HG03460 (cell line): ENCODE measurements around the gene TENT5A.
A peak's percentile ranks its signal among the peaks of the same experiment; 100 is the strongest.
"Not testable (repeated sequence)": the region's sequence is repeated elsewhere in the genome, so short reads cannot be mapped to it uniquely, and the experiment has no call there.

ENCODE experiments used
- ATAC-seq: cut with Tn5 transposase; IDR thresholded peaks from one replicate; pipeline ENCODE4 v1.9.1; 2021; ENCODE audit not compliant: unreplicated experiment

TENT5A gene

DNA sequence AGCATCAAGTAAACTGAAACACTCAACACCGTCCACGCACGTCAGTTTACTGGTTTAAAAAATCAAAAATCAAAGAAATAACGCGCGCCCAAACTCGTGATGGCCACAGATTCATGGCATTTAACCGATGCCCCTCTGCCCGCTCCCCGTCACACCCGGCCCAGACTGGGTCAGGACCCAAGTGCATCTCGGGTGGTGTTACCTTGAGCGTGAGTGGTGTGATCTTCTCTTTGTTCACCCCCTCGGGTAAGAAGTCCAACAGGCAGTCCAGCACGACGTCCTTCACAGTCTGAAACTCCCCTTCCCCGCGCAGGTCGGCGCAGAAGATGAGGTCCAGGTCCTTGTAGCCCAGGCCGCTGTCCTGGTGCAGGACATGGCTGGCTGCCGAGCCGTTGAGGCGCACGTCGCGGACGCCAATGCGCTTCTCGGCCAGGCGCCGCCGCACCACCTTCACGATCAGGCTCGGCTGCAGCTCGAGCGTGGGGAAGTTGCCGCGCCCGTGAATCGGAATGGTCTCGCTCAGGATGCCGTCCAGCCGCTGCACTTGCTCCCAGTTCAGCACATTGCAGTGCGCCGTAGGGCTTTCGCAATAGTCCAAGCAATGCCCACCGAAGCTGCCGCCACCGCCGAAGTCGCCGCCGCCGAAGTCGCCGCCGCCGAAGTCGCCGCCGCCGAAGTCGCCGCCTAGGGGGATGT, 945 bp downstream of the TENT5A start:
- ATAC-seq: peak; percentile 1

DNA sequence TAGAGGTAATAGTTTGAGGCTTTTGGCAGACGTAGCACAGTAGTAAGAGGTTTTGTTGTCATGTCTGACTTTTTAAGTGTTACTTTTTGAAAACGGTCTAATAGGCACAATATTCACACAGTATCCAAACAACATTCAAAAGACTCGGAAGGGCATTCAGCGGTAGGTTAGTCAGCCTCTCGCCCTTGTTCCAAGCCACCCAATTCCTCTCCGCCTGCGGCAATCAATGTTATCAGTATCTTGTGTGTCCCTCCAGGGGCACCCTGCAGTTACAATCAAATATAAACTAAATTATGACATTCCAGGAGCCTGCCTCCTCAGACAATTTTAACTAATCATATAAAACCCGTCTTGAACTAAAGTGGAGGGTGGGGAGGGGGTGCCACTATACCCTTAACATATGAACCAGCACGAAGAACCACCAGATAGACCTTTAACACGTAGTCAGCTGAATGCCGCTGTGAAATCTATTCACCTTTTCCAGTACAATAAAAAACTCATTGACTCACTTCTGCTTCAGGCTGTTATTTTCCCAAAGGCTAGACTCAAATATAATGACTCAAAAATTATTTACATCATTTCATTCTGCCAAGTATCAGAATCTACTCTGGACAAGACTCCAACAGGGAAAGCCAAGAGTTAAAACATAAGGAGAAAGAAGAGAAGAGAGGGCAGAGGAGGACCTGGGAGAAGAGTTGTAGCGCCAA, 1.6 kb downstream of the TENT5A start:
- no peak for ATAC-seq

- ATAC-seq: no peak
Observed at GRCh38 chr6:81750200-81750599, 2.3 kb downstream of the TENT5A start.

GRCh38 chr6:81749707-81750106, 2.8 kb downstream of the TENT5A start:
- no peak for ATAC-seq

GRCh38 chr6:81748994-81749393, 3.5 kb downstream of the TENT5A start:
- no peak for ATAC-seq

GRCh38 chr6:81747327-81747726, 5.2 kb downstream of the TENT5A start:
- ATAC-seq: no peak

DNA sequence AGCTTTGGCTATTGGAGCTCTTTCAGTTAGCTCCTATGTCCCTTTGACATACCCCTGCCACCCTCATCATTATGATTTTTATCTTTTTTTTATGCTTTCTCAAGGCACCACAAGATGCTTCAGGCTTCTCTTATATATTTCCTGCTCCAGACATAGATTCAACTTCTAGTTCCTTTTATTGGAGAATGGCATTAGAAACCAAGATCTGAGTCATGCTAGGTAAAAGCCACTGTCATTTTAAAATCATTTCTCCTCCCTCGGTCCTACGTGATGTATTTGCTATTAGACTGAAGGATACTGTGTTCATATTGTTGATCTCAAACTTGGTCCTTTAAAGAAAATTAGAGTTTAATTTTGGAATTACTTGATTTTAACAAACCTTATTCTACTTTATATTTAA, 8.3 kb downstream of the TENT5A start:
- ATAC-seq: no peak

GRCh38 chr6:81743649-81744048, 8.8 kb downstream of the TENT5A start:
- no peak for ATAC-seq

- no peak for ATAC-seq
Observed at GRCh38 chr6:81741689-81742088, 10.8 kb downstream of the TENT5A start.

GRCh38 chr6:81740591-81740990, 11.9 kb downstream of the TENT5A start:
- not testable (repeated sequence) for ATAC-seq

GRCh38 chr6:81739230-81740195, 13.0 kb downstream of the TENT5A start:
- no peak for ATAC-seq

DNA sequence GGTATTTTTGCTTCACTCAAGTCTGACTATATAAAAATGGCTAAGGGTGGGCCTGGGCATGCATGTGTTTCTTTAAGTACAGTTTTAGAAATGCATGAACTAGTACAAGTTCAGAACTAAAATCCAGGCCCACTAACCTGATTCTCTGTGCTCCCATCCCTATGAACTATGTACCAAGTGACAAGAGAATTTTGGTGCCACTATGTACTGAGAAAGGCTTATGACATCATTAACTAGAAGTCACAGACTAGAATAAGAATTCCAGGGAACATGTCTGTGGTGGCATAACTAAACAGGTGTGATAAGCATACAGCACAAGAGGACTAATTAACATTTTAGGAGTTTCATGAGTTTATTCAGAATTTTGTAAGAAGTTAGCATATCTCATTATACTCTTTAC, 16.1 kb downstream of the TENT5A start:
- no peak for ATAC-seq

GRCh38 chr6:81735756-81736380, 16.6 kb downstream of the TENT5A start:
- ATAC-seq: no peak

GRCh38 chr6:81734500-81735150, 17.9 kb downstream of the TENT5A start:
- ATAC-seq: no peak

GRCh38 chr6:81734081-81734480, 18.4 kb downstream of the TENT5A start:
- no peak for ATAC-seq

GRCh38 chr6:81731814-81732213, 20.7 kb downstream of the TENT5A start:
- ATAC-seq: no peak

- no peak for ATAC-seq
Observed at GRCh38 chr6:81727876-81728517, 24.5 kb downstream of the TENT5A start.

DNA sequence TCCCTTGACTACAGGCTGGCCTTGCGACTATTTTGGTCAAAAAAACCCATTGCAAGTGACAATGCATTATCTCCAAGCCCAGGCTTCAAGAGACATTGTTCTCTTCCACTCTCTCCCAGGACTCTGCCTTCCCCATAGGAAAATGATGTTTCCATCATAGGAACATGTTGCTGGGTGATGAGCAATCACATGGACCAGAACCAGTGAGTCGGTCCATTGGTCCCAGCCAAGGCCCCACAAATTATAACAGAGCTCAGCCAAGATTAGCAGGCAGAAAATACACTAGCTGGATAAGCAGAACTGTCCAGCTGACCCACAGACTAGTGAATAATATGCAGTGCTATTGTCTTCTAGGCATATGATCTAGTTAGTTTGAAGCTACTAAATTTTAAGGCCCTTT, 27.4 kb downstream of the TENT5A start:
- ATAC-seq: no peak

GRCh38 chr6:81722506-81723223, 29.8 kb downstream of the TENT5A start:
- ATAC-seq: no peak
